K562 treated with DMSO at 1 percent for 48 hours (cell line): ENCODE results near the gene ST3GAL3. TPM values are rescaled to one million over a fixed set of nuclear protein-coding genes. Genes with fewer than 3 reads are reported as not detected.

Source experiments
- total RNA-seq: library from RNA; unstranded; fragments of 300-600 nt; gene quantifications from 2 replicates; pipeline ENCODE4 v1.2.3, GENCODE V29; 2022; ENCODE audit warnings: low replicate concordance; ENCODE audit errors: extremely low read depth

Gene ST3GAL3, protein sequence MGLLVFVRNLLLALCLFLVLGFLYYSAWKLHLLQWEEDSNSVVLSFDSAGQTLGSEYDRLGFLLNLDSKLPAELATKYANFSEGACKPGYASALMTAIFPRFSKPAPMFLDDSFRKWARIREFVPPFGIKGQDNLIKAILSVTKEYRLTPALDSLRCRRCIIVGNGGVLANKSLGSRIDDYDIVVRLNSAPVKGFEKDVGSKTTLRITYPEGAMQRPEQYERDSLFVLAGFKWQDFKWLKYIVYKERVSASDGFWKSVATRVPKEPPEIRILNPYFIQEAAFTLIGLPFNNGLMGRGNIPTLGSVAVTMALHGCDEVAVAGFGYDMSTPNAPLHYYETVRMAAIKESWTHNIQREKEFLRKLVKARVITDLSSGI
- total RNA-seq, result not detected in 2 replicates

GRCh38 chr1:43707190-43708001, at the start of gene ST3GAL3:
Gene ST3GAL3, plus strand, starts transcription at chr1:43707536. Its CDS starts 28,727 bp downstream, at chr1:43736263.

DNA sequence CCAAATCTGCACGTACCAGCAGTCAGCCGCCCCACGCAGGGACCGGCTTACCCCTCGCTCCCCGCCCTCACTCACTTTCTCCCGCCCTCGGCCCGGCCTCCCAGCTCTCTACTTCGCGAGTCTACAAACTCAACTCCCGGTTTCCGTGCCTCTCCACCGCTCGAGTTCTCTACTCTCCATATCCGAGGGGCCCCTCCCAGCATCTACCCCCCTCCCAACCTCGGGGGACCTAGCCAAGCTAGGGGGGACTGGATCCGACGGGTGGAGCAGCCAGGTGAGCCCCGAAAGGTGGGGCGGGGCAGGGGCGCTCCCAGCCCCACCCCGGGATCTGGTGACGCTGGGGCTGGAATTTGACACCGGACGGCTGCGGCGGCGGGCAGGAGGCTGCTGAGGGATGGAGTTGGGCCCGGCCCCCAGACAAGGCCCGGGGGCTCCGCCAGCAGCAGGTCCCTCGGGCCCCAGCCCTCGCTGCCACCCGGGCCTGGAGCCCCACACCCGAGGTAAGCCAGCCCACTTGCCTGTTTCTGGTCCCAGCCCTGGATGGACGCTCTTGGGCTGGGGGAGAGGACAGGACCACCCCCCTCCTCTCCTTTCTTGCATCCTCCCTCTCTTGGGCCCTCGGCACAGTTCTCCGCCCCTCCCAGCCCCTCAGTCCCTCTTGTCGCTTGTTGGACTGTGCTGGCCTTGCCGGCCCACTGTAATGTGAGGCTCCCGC, 226.2 kb downstream of the ST3GAL3 start, which contains the start of gene ARTN:
TSS of gene ARTN (plus strand) at position 416 of the 715 bp plus-strand sequence. CDS start 1,856 bp downstream, outside the sequence.

GRCh38 chr1:43946236-43947060, 239.1 kb downstream of the ST3GAL3 start, which contains the start of gene IPO13:
Gene IPO13, plus strand, starts transcription at chr1:43946950. Its CDS starts 651 bp downstream, at chr1:43947601.

DNA sequence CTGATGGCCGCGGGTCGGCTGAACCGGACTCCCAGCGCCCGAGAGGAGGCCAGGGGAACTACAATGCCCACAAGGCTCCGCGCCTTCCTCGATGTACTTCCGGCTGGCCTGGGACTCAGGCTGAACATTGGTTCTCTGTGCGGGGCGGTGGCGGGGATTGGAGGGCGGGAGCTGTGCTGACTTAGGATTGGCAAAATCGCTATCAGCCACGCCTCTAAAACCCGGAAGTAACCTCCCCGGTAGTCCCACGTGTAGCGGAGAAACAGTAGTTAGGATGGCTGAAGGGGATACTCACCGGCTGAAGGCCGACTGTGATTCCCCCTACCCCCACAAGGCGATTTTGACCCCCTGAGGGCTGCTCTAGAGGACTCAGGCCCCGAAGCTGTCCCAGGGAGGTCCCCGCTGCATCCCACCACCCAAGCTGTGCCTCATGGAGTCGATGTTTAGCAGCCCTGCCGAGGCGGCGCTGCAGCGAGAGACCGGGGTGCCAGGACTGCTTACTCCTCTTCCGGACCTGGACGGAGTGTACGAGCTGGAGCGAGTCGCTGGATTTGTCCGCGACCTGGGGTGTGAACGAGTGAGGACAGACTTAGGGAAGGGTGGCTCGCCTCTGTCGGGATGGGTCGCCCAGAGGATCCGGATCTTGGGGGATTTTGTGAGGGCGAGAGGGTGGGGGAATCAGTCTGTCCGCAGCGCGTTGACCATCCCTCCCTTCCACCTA, 262.6 kb downstream of the ST3GAL3 start, which contains the start of gene DPH2:
TSS of gene DPH2 (plus strand) at position 265 of the 721 bp plus-strand sequence. CDS start at position 431, 166 bp downstream.

DNA sequence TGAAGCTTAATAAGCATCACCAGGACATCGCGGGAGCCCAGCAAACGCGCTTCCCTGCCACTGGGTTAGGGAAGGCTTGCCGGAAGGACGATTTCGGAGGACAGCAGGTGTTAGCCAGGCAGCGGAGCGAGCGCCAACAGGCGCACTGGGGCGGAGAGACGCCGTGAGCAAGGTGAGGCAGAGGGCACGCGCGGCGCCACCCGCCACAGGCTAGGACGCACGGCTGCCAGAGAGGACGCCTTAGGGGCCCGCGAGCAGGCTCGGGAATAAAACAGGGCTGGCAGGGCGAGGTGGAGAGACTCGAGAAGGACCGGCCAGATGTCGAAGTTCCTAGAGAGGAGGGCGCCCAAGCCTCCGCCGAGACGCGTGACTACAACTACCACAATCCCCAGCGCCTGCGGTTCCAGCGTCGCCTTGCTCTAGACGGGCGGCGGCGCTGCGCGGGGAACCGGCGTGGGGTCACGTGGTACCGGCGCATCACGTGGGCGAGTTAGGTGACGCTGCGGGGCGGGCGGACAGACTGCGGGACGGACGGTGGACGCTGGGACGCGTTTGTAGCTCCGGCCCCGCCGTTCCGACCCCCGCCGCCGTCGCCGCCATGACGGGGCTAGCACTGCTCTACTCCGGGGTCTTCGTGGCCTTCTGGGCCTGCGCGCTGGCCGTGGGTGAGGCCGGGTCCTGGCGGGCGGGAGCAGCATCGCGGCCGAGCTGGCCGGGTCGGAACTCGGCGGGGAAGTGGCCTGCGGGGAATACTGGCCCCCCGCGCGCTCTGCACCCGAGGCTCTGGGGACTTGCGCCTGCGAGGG, 267.3 kb downstream of the ST3GAL3 start, which contains the start of gene ATP6V0B:
TSS of gene ATP6V0B (plus strand) at position 518 of the 806 bp plus-strand sequence. CDS start at position 599, 81 bp downstream.

GRCh38 chr1:43978551-43979260, 271.4 kb downstream of the ST3GAL3 start, which contains the start of gene B4GALT2:
Gene B4GALT2, plus strand, starts transcription at chr1:43979210. Its CDS starts 1,951 bp downstream, at chr1:43981161.

Other genes starting within 250 kb of the ST3GAL3 start
- not detected in 2 replicates for gene PTPRF, start 176.7 kb upstream of the ST3GAL3 start, total RNA-seq
- gene KDM4A, start 57.4 kb upstream of the ST3GAL3 start, total RNA-seq, result not detected in 2 replicates
- not detected in 2 replicates for gene ARTN, start 226.3 kb downstream of the ST3GAL3 start, total RNA-seq
- 93.2 TPM in 1 of 2 replicates, not detected in the other for gene IPO13, start 239.4 kb downstream of the ST3GAL3 start, total RNA-seq